Right cardiac atrium (tissue), 5 donors: ENCODE data around the gene GRIA1. TPM values are rescaled to one million over a fixed set of nuclear protein-coding genes. Genes with fewer than 3 reads are reported as not detected.

Experiments
- ATAC-seq, 2 donors: fragments of 200-7000 bp; cut with Tn5 transposase; one replicate each; pipeline versions ENCODE4 v1.8.0 to v1.9.1; 2020; ENCODE audit warnings: moderate library complexity in 2 of 2, mild to moderate bottlenecking in 1 of 2
- DNase-seq, 3 donors: peaks; one replicate each; pipeline ENCODE4 v3.0.0-alpha.2; 2020
- H3K27ac ChIP-seq: one replicate; pipeline ENCODE4 v1.5.1; 2013; ENCODE audit warnings: mild to moderate bottlenecking, low read length, control low read depth, moderate library complexity
- H3K27me3 ChIP-seq: one replicate; pipeline ENCODE4 v1.6.1; 2013; ENCODE audit not compliant: control insufficient read depth, insufficient read depth
- H3K4me1 ChIP-seq: one replicate; pipeline ENCODE4 v1.6.1; 2013; ENCODE audit warnings: low read length; ENCODE audit not compliant: control insufficient read depth, insufficient read depth
- H3K4me3 ChIP-seq: one replicate; pipeline ENCODE4 v1.5.1; 2013; ENCODE audit warnings: low read length, control low read depth
- H3K9me3 ChIP-seq: one replicate; pipeline ENCODE4 v1.6.1; 2013; ENCODE audit warnings: low read length; ENCODE audit not compliant: control insufficient read depth
- WGBS: extraction: QIAGEN DNeasy Blood & Tissue Kit; methylation state at CpG from one replicate; pipeline ENCODE4 v1.1.7; 2013; 5-methylcytosine and 5-hydroxymethylcytosine counted together
- intact Hi-C, 4 donors: fragments of 100-400 bp; cut with DNase I; formaldehyde crosslinking; loops; one replicate each; pipeline versions ENCODE4 v1.11.0 to v1.14.0; 2022 to 2023
- polyA plus RNA-seq: library from polyadenylated mRNA; stranded (reverse); fragments of 200-250 nt; gene quantifications from one replicate; pipeline ENCODE4 v1.2.3, GENCODE V29; 2013
- total RNA-seq, 4 donors: library from RNA; stranded (reverse); fragmentation: NEBNext Ultra II Directional; extraction: Animal tissue kit (Norgen Biotek cat#: 25700); gene quantifications; one replicate each; pipeline ENCODE4 v1.2.1, GENCODE V29; 2021
- donor health status: healthy with polysubstance abuse.
- donor health status: DM: no; HTN: yes; CAD: no.
- donor health status: DM: no; HTN: no; CAD: no.
- donor health status: DM: no; HTN: yes; CAD: no; lungs with severe emphysema.
- donor health status: DM: yes; HTN: yes; CAD: no.

Gene GRIA1
- total and polyA plus RNA-seq, 5 donors: 0.20 to 1.2 (median 0.43) TPM

GRCh38 chr5:153584126-153584959, 93.9 kb downstream of the GRIA1 start:
- intact Hi-C loops: no loop called here
- no peak overlapping the region for H3K4me3 ChIP-seq
- ATAC-seq (no peak), DNase-seq (no peak)
- H3K4me1 ChIP-seq: no peaks in the 10 kb centered on the region
- 66% methylated on average over 4 of the region's 4 CpGs for WGBS
- no peak overlapping the region for H3K27ac ChIP-seq
- H3K9me3 ChIP-seq: no peaks in the 10 kb centered on the region
- H3K27me3 ChIP-seq: no peaks in the 10 kb centered on the region

GRCh38 chr5:153584960-153585359, 94.5 kb downstream of the GRIA1 start:
- H3K27ac ChIP-seq: no peak overlapping the region
- no peaks in the 10 kb centered on the region for H3K27me3 ChIP-seq
- no peaks in the 10 kb centered on the region for H3K9me3 ChIP-seq
- no peaks in the 10 kb centered on the region for H3K4me1 ChIP-seq
- no peak overlapping the region for H3K4me3 ChIP-seq
- WGBS: 77% methylated on average over 3 of the region's 3 CpGs
- DNase-seq (no peak), ATAC-seq (no peak)
- intact Hi-C loops: no loop called here

- DNase-seq (no peak), ATAC-seq (no peak)
- Histone ChIP-seq H3K4me3 (no peak overlapping the region), H3K27ac (no peak overlapping the region), H3K4me1 (no peaks in the 10 kb centered on the region), H3K27me3 (no peaks in the 10 kb centered on the region), H3K9me3 (no peaks in the 10 kb centered on the region)
- 44% methylated on average over 2 of the region's 2 CpGs for WGBS
- intact Hi-C loops: no loop called here
Observed at GRCh38 chr5:153585622-153586277, 95.3 kb downstream of the GRIA1 start.

GRCh38 chr5:153592081-153592480, 101.6 kb downstream of the GRIA1 start:
- intact Hi-C loops: no loop called here
- no peak for DNase-seq
- ATAC-seq: no peak
- H3K4me1 ChIP-seq: no peaks in the 10 kb centered on the region
- no peak overlapping the region for H3K27ac ChIP-seq
- H3K27me3 ChIP-seq: no peaks in the 10 kb centered on the region
- 72% methylated on average over 1 of the region's 1 CpG for WGBS
- H3K4me3 ChIP-seq: no peak overlapping the region
- no peaks in the 10 kb centered on the region for H3K9me3 ChIP-seq

- intact Hi-C loops: no loop called here
- Histone ChIP-seq H3K4me1 (no peaks in the 10 kb centered on the region), H3K4me3 (no peak overlapping the region), H3K9me3 (no peaks in the 10 kb centered on the region), H3K27me3 (no peaks in the 10 kb centered on the region), H3K27ac (no peak overlapping the region)
- DNase-seq (no peak), ATAC-seq (no peak)
Observed at GRCh38 chr5:153594785-153595184, 104.3 kb downstream of the GRIA1 start.

GRCh38 chr5:153598099-153598498, 107.6 kb downstream of the GRIA1 start:
- Histone ChIP-seq H3K4me1 (no peaks in the 10 kb centered on the region), H3K27me3 (no peaks in the 10 kb centered on the region), H3K4me3 (no peak overlapping the region), H3K27ac (no peak overlapping the region), H3K9me3 (no peaks in the 10 kb centered on the region)
- ATAC-seq: no peak
- intact Hi-C loops: no loop called here
- no peak for DNase-seq

GRCh38 chr5:153601377-153601776, 110.9 kb downstream of the GRIA1 start:
- H3K9me3 ChIP-seq: no peaks in the 10 kb centered on the region
- intact Hi-C loops: no loop called here
- H3K4me1 ChIP-seq: no peaks in the 10 kb centered on the region
- no peak for DNase-seq
- 81% methylated on average over 1 of the region's 1 CpG for WGBS
- ATAC-seq: no peak
- no peaks in the 10 kb centered on the region for H3K27me3 ChIP-seq
- no peak overlapping the region for H3K4me3 ChIP-seq
- no peak overlapping the region for H3K27ac ChIP-seq

GRCh38 chr5:153605386-153605785, 114.9 kb downstream of the GRIA1 start:
- intact Hi-C loops: no loop called here
- Histone ChIP-seq H3K9me3 (no peaks in the 10 kb centered on the region), H3K4me1 (no peaks in the 10 kb centered on the region), H3K27ac (no peak overlapping the region), H3K27me3 (no peaks in the 10 kb centered on the region), H3K4me3 (no peak overlapping the region)
- 81% methylated on average over 1 of the region's 1 CpG for WGBS
- ATAC-seq: no peak
- DNase-seq: no peak

- ATAC-seq: peak; percentile 29 to 69
Observed at GRCh38 chr5:153610009-153610408, 119.5 kb downstream of the GRIA1 start.

GRCh38 chr5:153610811-153611210, 120.3 kb downstream of the GRIA1 start:
- intact Hi-C loops: no loop called here
- no peak for DNase-seq
- 54% methylated on average over 3 of the region's 3 CpGs for WGBS
- no peak overlapping the region for H3K4me3 ChIP-seq
- no peak for ATAC-seq
- no peak overlapping the region for H3K27ac ChIP-seq
- H3K9me3 ChIP-seq: no peaks in the 10 kb centered on the region
- H3K4me1 ChIP-seq: no peaks in the 10 kb centered on the region
- H3K27me3 ChIP-seq: no peaks in the 10 kb centered on the region

More at GRCh38 chr5:153610009-153610408, 119.5 kb downstream of the GRIA1 start:
- intact Hi-C loops: no loop called here
- DNase-seq: no peak
- no peaks in the 10 kb centered on the region for H3K9me3 ChIP-seq
- H3K4me3 ChIP-seq: no peak overlapping the region
- no peaks in the 10 kb centered on the region for H3K4me1 ChIP-seq
- no peaks in the 10 kb centered on the region for H3K27me3 ChIP-seq
- H3K27ac ChIP-seq: no peak overlapping the region

- intact Hi-C loops: no loop called here
- Histone ChIP-seq H3K4me1 (no peaks in the 10 kb centered on the region), H3K9me3 (no peaks in the 10 kb centered on the region), H3K27me3 (no peaks in the 10 kb centered on the region), H3K4me3 (no peak overlapping the region), H3K27ac (no peak overlapping the region)
- DNase-seq: no peak
- 87% methylated on average over 2 of the region's 2 CpGs for WGBS
- ATAC-seq: no peak
Observed at GRCh38 chr5:153613144-153613543, 122.7 kb downstream of the GRIA1 start.
